Left colon (tissue), 2 donors: ENCODE data around the gene P2RY8. TPM values are rescaled to one million over a fixed set of nuclear protein-coding genes. Genes with fewer than 3 reads are reported as not detected.
"Not testable (repeated sequence)": the region's sequence is repeated elsewhere in the genome, so short reads cannot be mapped to it uniquely, and the experiment has no call there.

Experiments used
- ATAC-seq: fragments of 200-7000 bp; cut with Tn5 transposase; one replicate; pipeline ENCODE4 v1.9.1; 2020; ENCODE audit warnings: mild to moderate bottlenecking, moderate library complexity
- DNase-seq, 2 donors: peaks; one replicate each; pipeline ENCODE4 v3.0.0-alpha.2; 2020
- intact Hi-C, 2 donors: fragments of 100-400 bp; cut with DNase I in 1 of 2; cut with micrococcal nuclease in 1 of 2; formaldehyde crosslinking; loops; one replicate each; pipeline versions ENCODE4 v1.11.2 to v1.14.0; 2022; cut with DNase I, micrococcal nuclease
- total RNA-seq, 2 donors: library from RNA; stranded (reverse); fragmentation: NEBNext Ultra II Directional; extraction: Animal tissue kit (Norgen Biotek cat#: 25700); gene quantifications; one replicate each; pipeline ENCODE4 v1.2.1, GENCODE V29; 2021
- donor health status: DM: no; HTN: no; CAD: no.
- donor health status: DM: yes; HTN: yes; CAD: no.

Gene P2RY8
- total RNA-seq, 2 donors from 2014 or later: 0.43 to 2.1 TPM

DNA sequence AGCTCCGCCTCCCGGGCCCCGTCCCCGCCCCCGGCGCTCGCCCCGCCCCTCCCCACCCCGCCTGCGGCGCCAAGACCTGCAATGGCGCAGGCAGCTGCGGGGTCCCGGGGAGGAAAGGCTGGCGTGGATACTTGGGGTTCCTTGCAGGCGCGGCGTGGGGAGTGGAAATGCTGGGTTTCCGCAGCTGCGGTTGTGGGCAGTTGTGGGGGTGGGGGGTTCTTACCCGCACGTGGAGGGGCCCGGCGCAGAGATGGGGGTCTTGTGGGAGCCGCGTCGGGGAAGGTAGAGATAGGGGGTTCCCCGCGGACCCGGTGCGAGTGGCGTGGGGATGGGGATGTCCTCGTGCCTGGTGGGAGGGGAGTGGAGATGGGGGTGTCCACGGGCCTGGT is 83.6 kb downstream of the P2RY8 start:
- intact Hi-C loops: loop anchor here in 1 of 2 donors (5.0 to 10.0 kb wide), 2 partner anchors 61 to 141 kb away; partner anchors contain the start of genes AKAP17A and SLC25A6
- DNase-seq (no peak), ATAC-seq (peak; percentile 9)

- ATAC-seq (peak; percentile 89), DNase-seq (peak; percentile 100)
- intact Hi-C loops: loop anchor here in 1 of 2 donors (5.0 to 10.0 kb wide), 2 partner anchors 60 to 142 kb away; partner anchors contain the start of genes AKAP17A and SLC25A6
Observed at GRCh38 chrX:1452516-1453394, 84.2 kb downstream of the P2RY8 start, which contains the start of gene ASMTL. TSS of gene ASMTL (minus strand) at chrX:1452909. CDS start at chrX:1452840, 69 bp downstream.

GRCh38 chrX:1451661-1452515 is 85.1 kb downstream of the P2RY8 start:
- intact Hi-C loops: loop anchor here in 1 of 2 donors (5.0 to 10.0 kb wide), 2 partner anchors 60 to 143 kb away; partner anchors contain the start of genes AKAP17A and SLC25A6
- no peak for ATAC-seq
- DNase-seq: peak; percentile 39 to 44

GRCh38 chrX:1451251-1451660 is 85.7 kb downstream of the P2RY8 start:
- no peak for DNase-seq
- no peak for ATAC-seq
- intact Hi-C loops: loop anchor here in 1 of 2 donors (5.0 to 10.0 kb wide), 2 partner anchors 59 to 144 kb away; partner anchors contain the start of genes AKAP17A and SLC25A6

DNA sequence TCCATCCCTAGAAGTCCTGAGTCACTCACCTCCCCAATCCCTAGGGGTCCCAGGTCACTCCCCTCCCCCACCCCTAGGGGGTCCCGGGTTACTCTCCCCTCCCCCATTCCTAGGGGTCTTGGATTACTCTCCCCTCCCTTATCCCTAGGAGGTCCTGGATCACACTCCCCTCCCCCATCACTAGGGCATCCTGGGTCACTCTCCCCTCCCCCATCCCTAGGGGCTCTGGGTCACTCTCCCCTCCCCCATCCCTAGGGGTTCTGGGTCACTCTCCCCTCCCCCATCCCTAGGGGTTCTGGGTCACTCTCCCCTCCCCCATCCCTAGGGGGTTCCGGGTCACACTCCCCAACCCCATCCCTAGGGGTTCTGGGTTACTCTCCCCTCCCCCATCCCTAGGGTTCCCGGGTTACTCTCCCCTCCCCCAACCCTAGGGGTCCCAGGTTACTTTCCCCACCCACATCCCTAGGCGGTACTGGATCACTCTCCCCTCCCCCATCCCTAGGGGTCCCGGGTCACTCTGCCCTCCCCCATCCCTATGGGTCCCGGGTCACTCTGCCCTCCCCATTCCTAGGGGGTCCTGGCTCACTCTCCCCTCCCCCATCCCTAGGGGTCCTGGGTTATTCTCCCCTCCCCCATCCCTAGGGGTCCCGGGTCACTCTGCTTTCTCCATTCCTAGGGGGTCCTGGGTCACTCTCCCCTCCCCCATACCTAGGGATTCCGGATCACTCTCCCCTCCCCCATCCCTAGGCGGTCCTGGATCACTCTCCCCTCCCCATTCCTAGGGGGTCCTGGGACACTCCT is 86.4 kb downstream of the P2RY8 start:
- DNase-seq: no peak
- intact Hi-C loops: loop anchor here in 1 of 2 donors (5.0 to 10.0 kb wide), 2 partner anchors 58 to 144 kb away; partner anchors contain the start of genes AKAP17A and SLC25A6
- ATAC-seq: no peak

GRCh38 chrX:1449823-1450149 is 87.2 kb downstream of the P2RY8 start:
- intact Hi-C loops: loop anchor here in 1 of 2 donors (5.0 to 10.0 kb wide), 2 partner anchors 57 to 145 kb away; partner anchors contain the start of genes AKAP17A and SLC25A6
- no peak for ATAC-seq
- no peak for DNase-seq

DNA sequence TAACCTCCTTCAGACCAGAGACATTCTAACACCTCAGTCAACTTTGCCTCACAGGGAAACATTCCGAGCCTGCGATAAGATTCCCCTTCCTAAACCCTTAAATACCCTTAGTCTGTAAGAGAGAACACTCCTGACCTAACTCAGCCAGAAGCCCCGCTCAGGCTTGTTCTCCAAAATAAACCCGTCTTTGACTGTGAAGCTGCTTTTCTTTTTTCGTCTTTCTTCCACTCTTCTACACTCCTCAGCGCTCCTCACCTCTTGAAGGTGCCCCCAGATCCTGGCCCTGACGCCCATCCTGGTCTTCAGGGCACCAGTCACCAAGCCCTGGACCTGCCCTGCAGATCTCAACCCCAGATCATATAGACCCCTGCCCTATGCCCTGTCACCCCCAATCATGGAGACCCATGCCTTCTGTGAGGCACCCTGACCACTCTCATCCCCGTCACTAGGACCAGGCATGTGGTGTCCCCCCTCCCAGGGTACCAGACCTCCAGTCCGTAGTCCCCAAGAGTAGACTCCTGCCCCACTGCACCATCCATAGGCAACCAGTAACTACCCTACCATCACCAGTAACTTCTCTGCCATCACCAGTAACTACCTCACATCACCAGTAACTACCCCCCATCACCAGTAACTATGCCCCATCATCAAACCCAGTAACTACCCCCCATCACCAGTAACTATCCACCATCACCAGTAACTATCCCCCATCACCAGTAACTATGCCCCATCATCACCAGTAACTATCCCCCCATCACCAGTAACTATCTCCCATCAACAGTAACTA is 87.8 kb downstream of the P2RY8 start:
- DNase-seq (no peak), ATAC-seq (no peak)
- intact Hi-C loops: no loop called here

DNA sequence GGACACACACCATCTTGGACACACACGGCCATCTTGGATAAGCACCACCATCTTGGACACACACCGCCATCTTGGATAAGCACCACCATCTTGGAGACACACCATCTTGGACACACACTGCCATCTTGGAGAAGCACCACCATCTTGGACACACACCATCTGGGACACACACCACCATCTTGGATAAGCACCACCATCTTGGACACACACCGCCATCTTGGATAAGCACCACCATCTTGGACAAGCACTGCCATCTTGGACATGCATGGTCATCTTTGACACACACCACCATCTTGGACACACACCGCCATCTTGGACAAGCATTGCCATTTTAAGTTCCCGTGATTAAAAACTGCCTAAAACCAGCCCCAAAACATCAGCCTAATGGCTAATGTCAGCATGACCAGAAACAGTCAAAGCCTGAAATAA is 88.4 kb downstream of the P2RY8 start:
- ATAC-seq, intact Hi-C loops, DNase-seq: not testable (repeated sequence)

DNA sequence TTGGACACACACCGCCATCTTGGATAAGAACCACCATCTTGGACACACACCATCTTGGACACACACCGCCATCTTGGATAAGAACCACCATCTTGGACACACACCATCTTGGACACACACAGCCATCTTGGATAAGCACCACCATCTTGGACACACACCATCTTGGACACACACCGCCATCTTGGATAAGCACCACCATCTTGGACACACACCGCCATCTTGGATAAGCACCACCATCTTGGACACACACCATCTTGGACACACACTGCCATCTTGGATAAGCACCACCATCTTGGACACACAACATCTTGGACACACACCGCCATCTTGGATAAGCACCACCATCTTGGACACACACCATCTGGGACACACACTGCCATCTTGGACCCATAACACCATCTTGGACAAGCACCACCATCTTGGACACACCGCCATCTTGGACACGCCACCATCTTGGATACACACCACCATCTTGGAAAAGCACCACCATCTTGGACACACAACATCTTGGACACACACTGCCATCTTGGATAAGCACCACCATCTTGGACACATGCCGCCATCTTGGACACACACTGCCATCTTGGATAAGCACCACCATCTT is 88.9 kb downstream of the P2RY8 start:
- ATAC-seq, intact Hi-C loops, DNase-seq: not testable (repeated sequence)

GRCh38 chrX:1446984-1447968 is 89.7 kb downstream of the P2RY8 start:
- DNase-seq, intact Hi-C loops, ATAC-seq: not testable (repeated sequence)

DNA sequence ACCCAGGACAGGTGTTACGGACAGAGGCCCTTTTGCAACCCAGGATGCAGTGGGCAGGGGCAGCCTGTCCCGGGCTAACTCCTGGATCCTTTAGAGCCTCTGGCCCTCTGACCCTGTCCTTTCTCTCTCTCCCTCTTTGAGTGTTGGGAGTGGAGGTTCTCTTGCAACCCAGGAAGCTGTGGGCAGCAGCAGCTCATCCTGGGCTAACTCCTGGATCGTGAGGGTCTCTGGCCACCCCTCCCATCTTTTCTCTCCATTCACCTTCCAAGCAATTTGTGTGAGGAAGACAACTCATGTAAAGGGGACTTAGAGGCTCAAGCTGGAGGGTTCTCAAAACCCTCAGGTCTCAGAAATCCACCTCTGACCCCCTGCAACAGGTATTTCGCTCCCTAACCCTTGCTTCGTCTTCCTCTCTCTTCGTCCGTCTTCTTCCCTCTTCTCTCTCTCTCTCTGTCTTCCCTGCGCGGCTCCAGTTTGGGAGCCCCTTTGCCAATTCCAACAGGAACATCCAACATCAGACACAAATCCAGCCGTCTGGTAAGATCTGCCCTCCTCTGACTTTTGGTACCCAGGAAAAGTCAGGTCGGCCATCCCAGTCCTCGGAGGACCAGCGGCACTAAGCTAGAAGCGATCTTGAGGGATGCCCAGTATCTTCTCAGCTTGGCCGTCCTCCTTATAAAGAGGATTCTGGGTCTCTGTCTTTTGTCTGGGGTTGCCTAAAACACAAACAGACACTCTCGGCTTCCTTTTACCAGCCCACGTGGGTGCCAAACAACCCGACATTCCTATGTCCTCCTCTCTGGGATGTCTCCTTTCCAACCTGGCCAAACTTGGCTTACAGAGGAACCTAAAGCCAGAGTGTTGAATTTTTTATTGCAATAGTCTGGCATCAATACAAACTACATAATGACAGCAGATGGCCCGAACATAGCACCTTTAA is 92.2 kb downstream of the P2RY8 start:
- no peak for DNase-seq
- no peak for ATAC-seq
- intact Hi-C loops: no loop called here

DNA sequence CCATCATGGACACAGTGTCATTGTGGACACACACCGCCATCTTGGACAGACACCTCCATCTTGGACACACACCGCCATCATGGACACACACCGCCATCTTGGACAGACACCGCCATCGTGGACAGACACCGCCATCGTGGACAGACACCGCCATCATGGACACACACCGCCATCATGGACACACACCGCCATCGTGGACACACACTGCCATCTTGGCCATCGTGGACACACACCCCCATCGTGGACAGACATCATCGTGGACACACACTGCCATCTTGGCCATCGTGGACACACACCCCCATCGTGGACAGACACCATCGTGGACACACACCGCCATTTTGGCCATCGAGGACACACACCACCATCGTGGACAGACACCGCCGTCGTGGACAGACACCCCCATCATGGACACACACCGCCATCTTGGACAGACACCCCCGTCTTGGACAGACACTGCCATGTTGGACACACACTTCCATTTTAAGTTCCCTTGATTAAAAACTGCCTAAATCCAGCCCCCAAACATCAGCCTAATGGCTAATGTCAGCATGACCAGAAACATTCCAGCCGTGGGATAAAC is 93.4 kb downstream of the P2RY8 start:
- DNase-seq (no peak), ATAC-seq (no peak)
- intact Hi-C loops: no loop called here

GRCh38 chrX:1442724-1443367 is 94.1 kb downstream of the P2RY8 start:
- no peak for ATAC-seq
- DNase-seq: no peak
- intact Hi-C loops: no loop called here

DNA sequence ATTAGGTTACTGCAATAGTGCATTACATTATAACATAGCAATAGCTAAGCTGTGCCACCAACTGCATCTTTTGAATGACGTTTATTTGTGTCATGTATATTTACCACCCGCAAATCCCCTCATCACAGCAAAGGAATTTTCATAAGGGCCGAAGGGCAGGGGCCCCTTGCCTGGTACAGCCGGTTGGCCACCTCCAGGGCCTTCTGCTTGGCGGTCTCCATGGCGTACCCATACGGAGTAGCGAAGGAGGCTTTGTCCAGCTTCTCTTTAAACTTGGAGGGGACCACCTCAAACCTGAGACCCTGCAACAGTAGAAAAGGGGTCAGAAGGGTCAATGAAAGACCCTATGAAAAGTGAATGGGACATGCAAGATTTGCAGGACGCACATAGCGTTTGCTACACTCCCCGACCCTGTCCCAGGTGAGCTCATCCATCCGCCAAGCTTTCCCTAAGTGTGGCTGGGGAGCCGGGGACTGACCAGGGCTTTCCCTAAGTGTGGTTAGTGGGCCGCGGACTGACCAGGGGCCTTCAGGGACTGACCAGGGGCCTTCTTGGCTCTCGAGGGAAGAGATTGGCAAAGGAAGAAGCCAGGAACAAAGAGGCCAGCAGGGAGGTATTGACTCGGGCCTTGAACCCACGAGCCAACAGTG is 94.8 kb downstream of the P2RY8 start:
- intact Hi-C loops: no loop called here
- DNase-seq (no peak), ATAC-seq (no peak)
